Measurements from ENCODE around the gene EIF4B.

EIF4B gene

GRCh38 chr12:53060064-53060720, 53.9 kb downstream of the EIF4B start:
- Histone ChIP-seq H3K4me3 (ENCODE audit: insufficient read length, low read depth) (no peak overlapping the region), H3K9me3 (ENCODE audit: insufficient read depth, low read length) (no peaks in the 10 kb centered on the region), H3K36me3 (ENCODE audit: insufficient read depth, insufficient read length, low read length) (peaks cover 11% of the 10 kb centered on the region), H3K9ac (ENCODE audit: insufficient read length, low read depth) (no peak overlapping the region), H3K4me1 (ENCODE audit: insufficient read depth, insufficient read length) (peaks cover 6% of the 10 kb centered on the region), H3K27me3 (ENCODE audit: insufficient read depth, insufficient read length) (peaks cover 10% of the 10 kb centered on the region)
- no peak for DNase-seq (ENCODE audit: low read depth, low spot score)
- no peak for TF ChIP-seq ZNF274 (IDR thresholded peaks at IDR 0.05; ENCODE audit: low read depth, low read length)
- TF ChIP-seq YY1 (IDR thresholded peaks at IDR 0.05; ENCODE audit: insufficient read depth, insufficient read length), result no peak
- TF ChIP-seq SUZ12 (IDR thresholded peaks at IDR 0.05; ENCODE audit: extremely low read depth, insufficient read depth, insufficient read length), result no peak

- Histone ChIP-seq H3K9me3 (ENCODE audit: insufficient read depth, low read length) (no peaks in the 10 kb centered on the region), H3K9ac (ENCODE audit: insufficient read length, low read depth) (no peak overlapping the region), H3K36me3 (ENCODE audit: insufficient read depth, insufficient read length, low read length) (peaks cover 17% of the 10 kb centered on the region), H3K4me3 (ENCODE audit: insufficient read length, low read depth) (no peak overlapping the region), H3K27me3 (ENCODE audit: insufficient read depth, insufficient read length) (peaks cover 10% of the 10 kb centered on the region), H3K4me1 (ENCODE audit: insufficient read depth, insufficient read length) (peaks cover 6% of the 10 kb centered on the region)
- TF ChIP-seq YY1 (IDR thresholded peaks at IDR 0.05; ENCODE audit: insufficient read depth, insufficient read length) (no peak), SUZ12 (IDR thresholded peaks at IDR 0.05; ENCODE audit: extremely low read depth, insufficient read depth, insufficient read length) (no peak)
- DNase-seq (ENCODE audit: low read depth, low spot score), result no peak
Measured at GRCh38 chr12:53060721-53061276, 54.5 kb downstream of the EIF4B start.

- H3K9me3 ChIP-seq (ENCODE audit: insufficient read depth, low read length), result no peaks in the 10 kb centered on the region
- no peak overlapping the region for H3K9ac ChIP-seq (ENCODE audit: insufficient read length, low read depth)
- no peak overlapping the region for H3K4me3 ChIP-seq (ENCODE audit: insufficient read length, low read depth)
- TF ChIP-seq SUZ12 (IDR thresholded peaks at IDR 0.05; ENCODE audit: extremely low read depth, insufficient read depth, insufficient read length) (no peak), ZNF274 (IDR thresholded peaks at IDR 0.05; ENCODE audit: low read depth, low read length) (no peak), YY1 (IDR thresholded peaks at IDR 0.05; ENCODE audit: insufficient read depth, insufficient read length) (no peak)
- peaks cover 10% of the 10 kb centered on the region for H3K27me3 ChIP-seq (ENCODE audit: insufficient read depth, insufficient read length)
- H3K36me3 ChIP-seq (ENCODE audit: insufficient read depth, insufficient read length, low read length), result peaks cover 23% of the 10 kb centered on the region
- DNase-seq (ENCODE audit: low read depth, low spot score), result no peak
- H3K4me1 ChIP-seq (ENCODE audit: insufficient read depth, insufficient read length), result peaks cover 9% of the 10 kb centered on the region
Measured at GRCh38 chr12:53061404-53062010, 55.3 kb downstream of the EIF4B start.

GRCh38 chr12:53062011-53062961, 56.0 kb downstream of the EIF4B start:
- peaks cover 9% of the 10 kb centered on the region for H3K4me1 ChIP-seq (ENCODE audit: insufficient read depth, insufficient read length)
- H3K9ac ChIP-seq (ENCODE audit: insufficient read length, low read depth), result no peak overlapping the region
- H3K27me3 ChIP-seq (ENCODE audit: insufficient read depth, insufficient read length), result peaks cover 10% of the 10 kb centered on the region
- no peak overlapping the region for H3K4me3 ChIP-seq (ENCODE audit: insufficient read length, low read depth)
- no peaks in the 10 kb centered on the region for H3K9me3 ChIP-seq (ENCODE audit: insufficient read depth, low read length)
- peaks cover 24% of the 10 kb centered on the region for H3K36me3 ChIP-seq (ENCODE audit: insufficient read depth, insufficient read length, low read length)
- DNase-seq (ENCODE audit: low read depth, low spot score), result no peak
- TF ChIP-seq SUZ12 (IDR thresholded peaks at IDR 0.05; ENCODE audit: extremely low read depth, insufficient read depth, insufficient read length) (no peak), YY1 (IDR thresholded peaks at IDR 0.05; ENCODE audit: insufficient read depth, insufficient read length) (no peak), ZNF274 (IDR thresholded peaks at IDR 0.05; ENCODE audit: low read depth, low read length) (no peak)

- Histone ChIP-seq H3K36me3 (ENCODE audit: insufficient read depth, insufficient read length, low read length) (peaks cover 29% of the 10 kb centered on the region), H3K4me1 (ENCODE audit: insufficient read depth, insufficient read length) (peaks cover 12% of the 10 kb centered on the region), H3K9ac (ENCODE audit: insufficient read length, low read depth) (no peak overlapping the region), H3K9me3 (ENCODE audit: insufficient read depth, low read length) (no peaks in the 10 kb centered on the region), H3K4me3 (ENCODE audit: insufficient read length, low read depth) (no peak overlapping the region), H3K27me3 (ENCODE audit: insufficient read depth, insufficient read length) (peaks cover 2% of the 10 kb centered on the region)
- no peak for DNase-seq (ENCODE audit: low read depth, low spot score)
- TF ChIP-seq YY1 (IDR thresholded peaks at IDR 0.05; ENCODE audit: insufficient read depth, insufficient read length), result no peak
- no peak for TF ChIP-seq ZNF274 (IDR thresholded peaks at IDR 0.05; ENCODE audit: low read depth, low read length)
- TF ChIP-seq SUZ12 (IDR thresholded peaks at IDR 0.05; ENCODE audit: extremely low read depth, insufficient read depth, insufficient read length), result no peak
Measured at GRCh38 chr12:53062977-53063707, 56.9 kb downstream of the EIF4B start.

- H3K9ac ChIP-seq (ENCODE audit: insufficient read length, low read depth), result no peak overlapping the region
- H3K4me1 ChIP-seq (ENCODE audit: insufficient read depth, insufficient read length), result peaks cover 14% of the 10 kb centered on the region
- no peak overlapping the region for H3K4me3 ChIP-seq (ENCODE audit: insufficient read length, low read depth)
- H3K27me3 ChIP-seq (ENCODE audit: insufficient read depth, insufficient read length), result no peaks in the 10 kb centered on the region
- no peak for DNase-seq (ENCODE audit: low read depth, low spot score)
- TF ChIP-seq SUZ12 (IDR thresholded peaks at IDR 0.05; ENCODE audit: extremely low read depth, insufficient read depth, insufficient read length), result no peak
- TF ChIP-seq YY1 (IDR thresholded peaks at IDR 0.05; ENCODE audit: insufficient read depth, insufficient read length), result no peak
- no peak for TF ChIP-seq ZNF274 (IDR thresholded peaks at IDR 0.05; ENCODE audit: low read depth, low read length)
- no peaks in the 10 kb centered on the region for H3K9me3 ChIP-seq (ENCODE audit: insufficient read depth, low read length)
- peaks cover 29% of the 10 kb centered on the region for H3K36me3 ChIP-seq (ENCODE audit: insufficient read depth, insufficient read length, low read length)
Measured at GRCh38 chr12:53063708-53064612, 57.7 kb downstream of the EIF4B start.

All from NT2/D1 (cell line).